Measurements from ENCODE around the gene IL17B.

The IL17B gene, protein sequence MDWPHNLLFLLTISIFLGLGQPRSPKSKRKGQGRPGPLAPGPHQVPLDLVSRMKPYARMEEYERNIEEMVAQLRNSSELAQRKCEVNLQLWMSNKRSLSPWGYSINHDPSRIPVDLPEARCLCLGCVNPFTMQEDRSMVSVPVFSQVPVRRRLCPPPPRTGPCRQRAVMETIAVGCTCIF

DNA sequence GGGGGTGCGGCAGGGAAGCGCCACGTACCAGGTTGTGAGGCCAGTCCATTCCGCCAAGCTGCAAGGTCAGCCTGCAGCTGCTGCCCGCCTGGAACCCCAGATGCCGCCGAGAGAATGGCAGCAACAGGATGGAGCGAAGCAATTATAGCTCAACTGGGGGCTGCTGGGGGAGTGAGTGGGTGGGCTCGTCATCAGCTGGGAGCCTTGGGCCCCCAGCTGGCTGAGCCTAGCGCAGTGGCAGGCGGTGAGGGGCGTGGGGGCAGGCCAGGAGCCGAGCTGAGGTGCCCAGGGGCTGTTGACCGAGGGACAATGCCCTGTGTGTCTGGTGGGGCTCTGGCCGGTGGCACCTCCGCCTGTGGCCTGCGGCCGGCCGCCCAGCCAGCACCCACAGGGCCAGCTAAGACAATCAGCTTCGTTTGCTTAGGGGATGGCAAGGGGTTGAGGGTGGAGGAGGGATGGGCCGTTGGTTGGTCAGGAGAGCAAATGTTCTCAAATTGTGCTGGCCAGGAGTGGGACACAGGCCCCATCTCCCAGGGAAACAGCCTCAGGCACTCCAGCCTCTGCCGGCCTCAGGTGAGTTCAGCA, at the start of gene IL17B:
IL17B (minus strand) TSS at position 116 of the 585 bp plus-strand sequence; CDS start at position 49, 67 bp downstream.
- DNase-seq (ENCODE audit: low spot score): no peak

DNA sequence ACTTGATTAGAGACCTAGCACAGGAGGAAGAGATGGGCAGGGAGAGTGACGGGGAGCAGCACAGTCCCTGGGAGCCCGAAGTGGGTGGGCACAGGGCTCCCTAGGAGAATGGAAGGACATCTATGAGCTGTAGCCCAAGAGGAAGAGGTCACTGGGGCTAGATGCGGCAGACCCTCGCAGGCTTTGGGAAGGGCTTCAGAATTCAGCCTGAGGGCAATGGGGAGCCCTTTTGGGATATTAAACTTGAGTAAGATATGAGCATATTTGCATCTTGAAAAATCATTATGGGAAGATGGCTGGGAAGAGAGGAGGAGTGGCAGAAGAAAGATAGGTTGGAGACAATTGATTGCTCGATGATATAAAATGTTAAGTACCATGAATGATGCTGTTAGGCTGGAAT, 48.9 kb upstream of the IL17B start:
- DNase-seq (ENCODE audit: low spot score): no peak

DNA sequence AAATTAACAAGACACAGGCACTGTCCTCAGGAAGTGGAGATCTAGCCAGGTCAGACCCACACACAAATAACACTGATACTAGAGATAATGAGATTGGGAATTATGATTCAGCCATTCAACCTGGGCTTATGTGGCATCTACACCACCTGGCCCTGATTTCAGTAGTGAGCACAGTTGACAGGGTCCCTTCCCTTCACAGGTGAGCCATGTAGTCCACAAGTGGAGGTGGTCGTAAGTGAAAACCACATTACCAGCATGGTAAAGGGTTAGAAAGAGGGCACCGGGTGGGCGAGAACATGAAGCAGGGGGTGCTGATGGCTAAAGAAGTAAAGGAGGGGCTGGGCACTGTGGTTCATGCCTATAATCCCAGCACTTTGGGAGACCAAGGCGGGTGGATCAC, 48.3 kb upstream of the IL17B start:
- DNase-seq (ENCODE audit: low spot score): no peak

DNA sequence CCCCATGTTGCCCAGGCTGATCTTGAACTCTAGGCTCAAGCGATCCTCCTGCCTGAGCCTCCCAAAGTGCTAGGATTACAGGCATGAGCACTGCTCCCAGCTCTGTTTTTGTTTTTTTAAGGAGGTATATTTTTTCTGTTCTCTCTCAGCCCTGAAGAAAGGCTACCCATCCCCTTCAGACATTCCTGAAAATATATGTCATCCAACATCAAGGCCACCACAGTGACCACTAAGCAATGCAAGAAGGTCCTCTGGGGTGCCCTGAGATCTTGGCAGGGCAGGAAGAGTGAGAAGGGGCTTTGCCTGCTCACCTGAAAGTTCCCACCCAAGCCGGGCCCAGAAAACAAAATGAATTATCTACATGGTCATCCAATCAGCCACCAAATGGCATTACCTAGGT, 47.8 kb upstream of the IL17B start:
- no peak for DNase-seq (ENCODE audit: low spot score)

DNA sequence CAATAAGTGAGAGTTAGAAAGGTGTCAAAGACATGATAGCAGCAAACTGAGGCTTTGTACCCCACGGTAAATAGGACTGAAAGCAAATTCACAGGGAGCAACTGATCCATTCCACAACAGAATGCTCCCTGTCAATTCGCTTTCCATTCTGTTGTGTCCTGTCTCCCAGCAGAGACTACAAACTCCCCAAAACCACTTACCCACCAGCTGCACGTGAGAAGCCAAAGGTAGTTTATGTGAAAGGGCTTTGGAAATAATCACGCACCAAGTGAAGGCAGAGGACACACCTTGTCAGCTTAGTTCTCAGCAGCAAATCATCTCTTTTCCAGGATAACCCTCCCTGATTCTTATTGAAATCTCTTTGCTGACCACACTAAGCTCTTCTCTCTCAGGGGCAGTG, 46.6 kb upstream of the IL17B start:
- DNase-seq (ENCODE audit: low spot score): no peak

DNA sequence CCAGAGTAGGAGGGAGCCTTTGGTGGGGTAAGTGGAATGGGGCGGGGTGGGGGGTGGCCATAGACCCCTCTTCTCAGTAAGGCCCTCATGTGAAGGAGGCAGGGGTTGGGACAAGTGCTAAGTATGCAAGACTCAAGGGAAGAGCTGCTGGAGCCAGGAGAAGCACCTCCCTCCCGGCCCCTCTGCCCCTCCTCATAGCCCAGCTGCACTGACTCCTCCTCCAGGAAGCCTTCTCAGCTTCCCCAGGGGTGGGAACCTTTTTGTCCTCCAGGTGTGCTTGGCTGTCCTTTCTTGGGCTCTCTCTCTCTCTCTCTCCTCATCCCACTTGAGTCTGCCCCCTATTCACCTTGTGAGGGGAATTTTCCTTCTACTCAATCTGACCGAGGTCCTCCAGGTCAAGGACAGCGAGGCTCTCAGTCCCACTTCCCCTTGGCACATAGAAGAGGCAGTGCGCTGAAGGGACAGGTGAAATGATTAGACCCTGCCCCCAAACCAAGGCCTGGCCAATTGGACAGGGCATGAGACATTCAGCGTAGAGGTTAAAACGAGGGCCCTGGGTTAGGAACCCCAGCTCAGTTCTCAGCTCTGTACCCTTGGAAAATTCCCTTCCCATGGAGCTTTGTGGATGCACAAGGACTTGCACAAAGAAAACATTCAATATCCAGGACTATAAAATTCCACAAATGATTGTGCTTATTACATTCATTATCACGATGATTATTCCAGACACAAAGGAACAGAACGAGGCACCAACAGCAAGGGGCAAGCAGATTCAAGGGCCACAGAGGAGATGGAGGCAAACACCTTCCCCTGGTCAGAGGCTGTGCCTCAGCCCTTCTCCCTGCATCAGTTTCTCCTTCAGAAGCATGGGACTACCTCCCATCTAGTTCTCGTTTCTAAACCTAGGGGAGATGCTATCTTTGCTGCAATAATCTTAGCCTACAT, 45.6 kb upstream of the IL17B start:
- DNase-seq (ENCODE audit: low spot score): no peak

DNA sequence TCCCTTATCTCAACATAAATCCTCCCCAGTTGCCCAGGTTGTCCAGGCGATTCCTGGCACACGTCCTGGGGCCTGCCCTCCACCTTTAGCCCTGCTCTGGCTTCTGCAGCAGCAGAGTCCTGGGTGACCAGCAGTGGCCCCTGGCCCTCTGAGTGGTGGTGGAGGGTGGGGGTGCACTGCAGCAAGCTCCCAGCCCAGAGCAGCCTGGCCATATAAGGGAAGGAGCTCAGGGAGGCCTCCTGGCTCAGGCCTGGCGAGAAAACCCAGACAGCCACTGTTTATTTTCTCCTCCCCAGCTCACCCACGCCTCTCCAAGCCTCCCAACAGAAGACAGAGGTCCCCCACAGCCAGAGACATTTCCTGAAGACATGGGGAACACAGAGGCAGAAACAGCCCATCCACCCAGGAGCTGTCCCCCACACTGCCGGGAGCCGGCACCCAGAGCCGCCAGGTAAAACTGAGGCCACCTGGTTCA, 44.7 kb upstream of the IL17B start:
- DNase-seq (ENCODE audit: low spot score): no peak

DNA sequence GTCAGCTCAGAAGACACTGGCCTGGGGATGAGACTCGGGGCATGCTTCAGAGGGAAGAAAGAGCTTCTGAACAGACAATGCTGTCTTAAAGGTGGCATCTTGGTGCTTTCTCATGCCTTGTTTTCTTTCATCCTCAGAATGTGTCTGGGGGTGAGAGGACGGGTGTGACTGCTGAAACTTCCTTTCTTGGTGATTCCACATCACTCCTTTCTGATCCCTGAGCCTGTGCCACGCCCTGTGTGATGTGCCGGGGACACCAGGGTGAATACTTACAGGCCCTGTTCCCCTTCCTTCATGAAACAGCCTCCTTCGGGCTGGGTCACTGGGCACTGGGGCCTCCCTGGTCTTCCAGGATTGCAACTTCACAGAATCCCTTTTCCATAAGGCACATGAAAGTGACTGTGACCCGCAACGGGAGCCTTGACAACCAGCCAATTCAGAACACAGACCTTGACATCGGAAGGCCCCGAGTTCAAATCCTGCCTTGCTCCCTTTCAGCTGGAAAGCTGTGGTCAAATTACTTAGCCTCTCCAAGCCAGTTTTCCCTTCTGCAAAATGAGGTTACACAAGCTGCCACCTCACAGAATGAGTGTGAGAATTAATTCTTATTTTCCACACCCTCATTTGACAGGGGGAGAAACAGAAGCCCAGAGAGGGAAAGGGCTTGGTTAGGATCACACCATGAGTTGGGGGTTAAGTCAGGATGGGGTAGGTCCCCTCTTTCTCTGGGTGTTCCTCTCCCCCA, 44.1 kb upstream of the IL17B start:
- no peak for DNase-seq (ENCODE audit: low spot score)

DNA sequence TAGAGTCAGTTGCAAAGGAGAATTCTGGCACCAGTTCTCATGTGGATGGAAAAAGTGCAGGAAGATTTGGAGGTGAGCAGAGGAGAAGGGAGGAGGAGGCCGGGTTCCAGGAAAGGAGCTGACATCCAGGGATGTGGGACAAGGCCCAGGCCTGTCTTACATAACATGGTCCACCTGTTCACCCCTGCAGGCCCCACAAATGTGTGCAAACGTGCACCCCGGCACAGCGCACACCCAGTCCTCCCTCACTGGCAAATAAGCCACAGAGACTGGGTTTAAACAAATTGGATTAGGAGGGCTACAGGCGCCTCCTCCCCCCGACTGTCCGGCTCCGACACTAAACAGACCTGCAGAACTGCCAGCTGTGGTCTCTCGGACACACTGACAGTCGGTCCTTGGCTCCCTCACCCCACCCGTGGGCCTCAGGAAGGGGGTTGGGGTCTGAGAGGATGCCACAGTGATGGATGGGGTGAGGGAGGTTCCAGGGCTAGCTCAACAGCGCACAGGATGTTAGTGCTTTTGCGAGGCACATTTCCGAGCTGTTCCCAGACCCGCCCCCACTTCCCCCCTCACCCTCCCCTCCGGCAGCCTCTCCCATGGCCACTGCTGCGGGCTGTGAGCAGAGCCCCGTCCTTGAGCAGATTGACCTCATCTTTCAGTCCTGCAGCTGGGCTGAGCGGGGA, 43.4 kb upstream of the IL17B start:
- no peak for DNase-seq (ENCODE audit: low spot score)

DNA sequence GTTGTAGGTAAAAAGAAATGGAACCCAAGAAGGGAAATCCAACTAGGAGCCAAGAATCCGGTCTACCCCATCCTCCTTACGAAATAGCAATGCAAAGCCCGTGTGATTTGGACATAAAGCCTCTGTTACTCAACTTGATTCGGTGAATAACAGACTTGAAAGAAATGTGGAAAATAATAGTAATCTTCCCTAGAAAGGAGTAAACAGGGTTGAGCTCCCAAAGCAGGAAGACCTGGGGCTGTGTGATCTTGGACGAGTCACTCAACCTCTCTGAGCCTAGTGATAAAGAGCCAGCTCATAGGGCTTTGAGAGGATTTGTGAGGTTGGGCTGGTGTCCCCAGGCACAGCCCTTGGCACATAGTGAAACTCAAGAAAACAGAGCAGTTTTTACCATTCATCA, 42.7 kb upstream of the IL17B start:
- no peak for DNase-seq (ENCODE audit: low spot score)

DNA sequence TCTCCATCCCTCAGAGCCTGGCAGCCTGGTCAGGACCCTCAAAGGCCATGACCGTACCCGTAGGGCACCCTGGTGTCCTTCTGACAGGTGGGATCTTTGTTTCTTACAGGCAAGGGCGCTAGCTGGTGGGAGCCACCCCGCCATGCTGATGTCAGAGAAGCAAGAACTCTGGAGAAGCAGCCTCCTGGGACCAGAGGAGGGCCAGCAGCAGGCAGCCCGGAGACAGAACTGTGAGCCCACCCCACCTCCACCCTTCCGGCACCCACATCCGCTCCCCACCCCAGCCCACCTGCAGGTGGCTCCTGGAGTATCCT, 42.2 kb upstream of the IL17B start:
- no peak for DNase-seq (ENCODE audit: low spot score)

DNA sequence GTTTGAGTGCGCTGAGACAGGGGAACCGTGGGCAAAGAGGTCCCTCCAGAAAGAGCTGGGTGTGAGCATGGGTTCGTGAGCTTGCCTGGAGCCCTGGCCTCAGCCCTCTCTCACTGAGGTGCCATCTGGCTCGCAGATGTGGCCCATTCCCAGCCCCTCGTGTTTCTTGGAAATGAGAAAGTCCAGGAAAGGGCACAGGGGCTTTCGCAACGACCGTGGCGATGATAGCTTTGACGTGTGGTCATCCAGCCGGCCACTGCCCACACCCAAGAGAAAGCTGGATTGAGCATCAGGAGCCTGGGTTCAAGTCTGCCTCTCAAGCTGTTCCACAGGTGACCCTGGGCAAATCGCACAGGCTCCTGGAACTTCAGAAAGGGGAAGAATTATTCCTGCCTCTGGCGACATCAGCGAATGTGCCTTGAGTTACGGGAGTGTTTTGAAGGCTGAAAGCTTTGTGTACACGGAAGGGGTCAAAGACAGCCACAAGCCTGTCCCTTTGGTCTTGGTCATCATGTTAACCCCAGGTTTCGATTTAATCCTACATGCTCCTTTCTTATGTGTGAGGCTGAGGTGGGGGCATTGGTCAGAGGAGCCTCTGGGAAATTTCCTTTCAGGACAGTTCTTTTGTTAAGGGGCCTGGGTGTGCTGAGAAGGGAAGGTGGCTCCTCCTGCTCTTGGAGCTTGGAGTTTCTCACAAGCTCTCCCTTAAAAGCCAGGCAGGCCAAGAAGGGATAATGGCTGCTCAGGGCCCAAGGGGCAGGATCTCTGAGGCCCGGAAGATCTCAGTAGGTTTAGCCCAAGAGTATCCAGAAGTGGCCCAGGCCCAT, 41.7 kb upstream of the IL17B start:
- DNase-seq (ENCODE audit: low spot score): no peak

DNA sequence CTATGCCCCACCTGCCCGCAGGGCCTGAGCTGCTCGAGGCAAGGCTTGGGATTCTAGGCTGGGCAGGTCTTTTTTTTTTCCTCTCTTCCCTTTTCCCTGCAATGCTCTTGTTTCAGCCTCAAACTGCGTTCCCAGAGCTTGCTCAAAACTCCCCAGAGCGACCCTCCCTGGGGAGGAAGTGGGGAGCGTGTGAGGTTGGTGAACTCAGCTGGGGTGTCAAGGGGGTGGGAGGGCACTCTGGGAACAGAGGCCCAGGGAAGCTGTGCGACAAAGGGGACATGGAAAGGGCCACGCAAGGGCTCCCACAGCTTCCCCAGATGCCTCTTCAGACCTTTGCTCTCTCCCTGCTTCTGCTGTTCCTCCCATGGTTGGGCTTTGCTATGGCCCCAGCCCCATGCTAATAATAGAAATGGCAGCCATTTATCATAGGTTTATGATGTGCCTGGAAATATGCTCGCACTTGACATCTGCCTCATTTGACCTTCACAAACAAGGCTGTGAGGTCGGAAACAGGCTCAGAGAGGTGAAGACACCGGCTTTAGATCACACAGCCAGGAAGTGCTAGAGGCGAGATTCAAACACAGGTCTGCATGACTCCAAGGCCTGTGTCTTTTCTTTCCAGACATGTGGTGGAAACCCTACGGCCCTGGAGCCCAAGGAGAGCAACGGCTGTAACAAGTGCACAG, 40.9 kb upstream of the IL17B start:
- no peak for DNase-seq (ENCODE audit: low spot score)

DNA sequence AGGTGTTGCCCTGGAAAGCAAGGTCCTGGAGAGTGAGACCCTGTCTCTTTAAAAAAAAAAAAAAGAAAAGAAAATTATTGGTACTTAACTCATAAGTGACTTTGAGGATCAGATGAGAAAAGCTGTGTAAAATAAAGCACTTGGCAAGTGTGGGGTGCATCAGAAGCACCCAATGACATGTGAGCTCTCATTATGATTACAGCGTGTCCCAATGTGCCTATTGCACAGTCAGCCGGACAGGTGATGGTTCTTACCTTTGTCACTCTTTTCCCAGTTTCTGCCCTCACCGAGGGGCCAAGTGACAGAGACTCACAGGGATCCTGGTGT, 40.4 kb upstream of the IL17B start:
- DNase-seq (ENCODE audit: low spot score): no peak

DNA sequence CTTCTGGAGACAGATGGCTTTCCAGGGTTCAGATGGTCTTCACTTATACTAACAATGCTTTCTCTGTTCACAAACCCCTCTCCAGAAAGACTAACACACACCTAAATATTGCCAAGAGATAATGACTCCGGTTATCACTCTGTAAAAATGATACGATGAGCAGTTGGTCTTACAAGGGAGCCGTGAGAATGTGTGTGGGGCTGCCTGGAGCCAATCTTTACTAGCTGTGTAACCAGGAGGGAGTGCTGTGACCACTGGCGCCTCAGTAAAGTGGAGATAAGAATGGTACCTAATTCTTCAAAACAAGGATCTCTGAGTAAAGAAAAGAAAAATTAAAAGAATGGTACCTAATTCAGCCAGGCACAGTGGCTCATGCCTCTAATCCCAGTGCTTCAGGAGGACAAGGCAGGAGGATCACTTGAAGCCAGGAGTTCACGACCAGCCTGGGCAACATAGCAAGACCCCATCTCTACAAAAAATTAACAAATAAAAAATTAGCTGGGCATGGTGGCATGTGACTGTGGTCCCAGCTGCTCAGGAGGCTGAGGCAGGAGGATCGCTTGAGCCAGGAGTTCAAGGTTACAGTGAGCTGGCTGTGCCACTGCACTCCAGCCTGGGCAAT, 39.9 kb upstream of the IL17B start:
- DNase-seq (ENCODE audit: low spot score): no peak

DNA sequence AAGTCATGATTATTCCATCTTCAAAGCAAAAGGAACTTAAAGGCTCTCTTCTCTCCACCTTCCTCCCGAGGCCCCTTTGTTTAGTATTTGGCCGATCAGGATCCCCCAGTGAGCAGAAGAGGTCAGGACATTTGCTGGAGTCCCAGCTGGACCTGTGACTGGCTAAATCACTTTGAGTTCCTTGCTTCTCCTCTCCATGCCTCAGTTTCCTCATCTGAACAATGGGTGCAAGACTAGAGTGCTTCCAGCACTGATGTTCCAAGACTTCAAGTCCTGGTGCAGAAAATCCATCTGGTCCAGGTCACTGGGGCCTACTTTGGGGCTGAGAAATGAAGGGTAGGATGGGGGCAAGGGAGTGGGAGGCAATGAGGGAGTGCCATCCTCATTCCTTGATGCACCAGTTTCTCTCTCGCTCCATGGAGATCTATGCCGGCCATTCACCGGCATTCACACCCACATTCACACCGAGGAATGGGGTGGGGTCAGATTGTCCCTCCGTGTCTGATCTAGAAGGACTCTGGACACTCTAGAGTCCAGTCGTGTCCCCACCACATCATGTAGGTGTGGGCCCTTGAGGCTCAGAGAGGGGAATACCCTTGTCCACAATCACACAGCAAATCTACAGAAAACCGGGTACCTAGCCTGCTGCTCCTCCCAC, 38.7 kb upstream of the IL17B start:
- no peak for DNase-seq (ENCODE audit: low spot score)

DNA sequence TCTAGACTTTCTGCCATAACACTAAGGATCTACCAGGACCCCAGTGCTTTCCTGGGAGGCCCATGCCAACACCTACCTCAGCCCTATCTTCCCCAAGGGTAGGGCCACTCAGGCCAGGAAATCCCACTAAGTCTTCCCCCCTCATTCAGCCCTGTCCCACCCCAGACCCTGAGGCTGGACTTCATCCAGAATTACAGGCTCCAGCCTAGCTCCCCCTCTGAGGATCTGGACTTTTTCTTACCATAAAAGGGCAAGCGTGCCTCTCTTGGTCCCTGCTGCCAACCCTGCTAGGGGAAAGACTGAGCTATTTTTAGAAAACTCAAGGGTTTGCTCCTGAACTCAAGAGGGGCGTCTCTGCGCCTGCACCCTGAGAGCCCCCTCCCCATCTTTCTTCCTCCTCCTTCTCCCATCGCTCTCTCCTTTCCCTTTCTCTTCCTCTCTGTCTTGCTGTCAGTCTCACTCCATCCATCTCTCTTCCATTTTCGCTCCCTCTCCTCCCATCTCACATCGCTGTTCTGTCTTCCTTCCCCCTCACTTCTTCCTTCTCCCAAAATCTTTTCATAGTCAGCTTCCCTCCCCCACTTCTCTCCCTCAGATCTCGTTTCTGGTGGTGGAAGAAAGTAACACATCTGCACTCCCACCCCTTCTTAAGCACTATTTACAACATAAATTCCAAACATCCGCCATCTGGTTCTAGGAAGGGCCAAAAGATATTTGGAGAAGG, 38.1 kb upstream of the IL17B start:
- DNase-seq (ENCODE audit: low spot score): no peak

DNA sequence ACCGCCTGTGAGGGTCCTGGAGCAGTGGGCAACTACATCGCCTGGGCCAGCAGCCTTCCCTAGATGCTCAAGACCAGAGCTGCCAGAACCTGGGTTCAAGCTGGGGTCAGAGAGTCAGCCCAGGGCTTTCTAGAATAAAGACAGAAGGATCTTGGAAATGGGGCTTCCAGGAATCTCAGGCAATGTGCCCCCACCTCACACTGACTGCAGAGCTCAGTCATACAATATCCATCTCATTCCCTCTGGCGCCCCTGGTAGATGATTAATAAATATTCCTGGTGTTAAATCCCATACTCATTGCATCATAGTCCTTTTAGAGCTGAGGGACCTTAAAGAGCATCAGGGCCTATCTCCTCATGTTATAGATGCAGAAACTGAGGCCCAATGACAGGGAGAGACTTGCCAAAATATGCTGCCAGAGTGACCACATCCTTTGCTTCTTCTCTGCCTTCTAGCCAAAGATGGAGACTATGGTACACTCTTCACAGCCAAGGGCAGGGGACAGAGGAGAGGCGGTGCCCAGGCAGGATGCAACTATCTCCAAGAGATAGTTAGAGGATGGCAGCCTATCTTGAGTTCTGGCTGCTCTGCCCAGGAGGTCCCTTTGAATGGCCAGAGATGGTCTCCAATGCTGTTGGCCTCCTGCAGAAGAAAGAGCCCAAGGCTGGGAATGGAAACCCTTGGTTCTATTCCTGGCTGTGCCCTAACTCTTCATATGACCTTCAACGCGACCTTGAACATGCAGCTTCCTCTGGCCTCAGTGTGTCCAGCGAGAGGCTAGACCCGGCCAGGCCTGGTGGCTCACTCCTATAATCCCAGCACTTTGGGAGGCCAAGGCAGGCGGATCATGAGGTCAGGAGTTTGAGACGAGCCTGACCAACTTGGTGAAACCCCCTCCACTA, 36.2 kb upstream of the IL17B start:
- DNase-seq (ENCODE audit: low spot score): no peak
